Measurements from ENCODE around the gene CORT.

The CORT gene

DNA sequence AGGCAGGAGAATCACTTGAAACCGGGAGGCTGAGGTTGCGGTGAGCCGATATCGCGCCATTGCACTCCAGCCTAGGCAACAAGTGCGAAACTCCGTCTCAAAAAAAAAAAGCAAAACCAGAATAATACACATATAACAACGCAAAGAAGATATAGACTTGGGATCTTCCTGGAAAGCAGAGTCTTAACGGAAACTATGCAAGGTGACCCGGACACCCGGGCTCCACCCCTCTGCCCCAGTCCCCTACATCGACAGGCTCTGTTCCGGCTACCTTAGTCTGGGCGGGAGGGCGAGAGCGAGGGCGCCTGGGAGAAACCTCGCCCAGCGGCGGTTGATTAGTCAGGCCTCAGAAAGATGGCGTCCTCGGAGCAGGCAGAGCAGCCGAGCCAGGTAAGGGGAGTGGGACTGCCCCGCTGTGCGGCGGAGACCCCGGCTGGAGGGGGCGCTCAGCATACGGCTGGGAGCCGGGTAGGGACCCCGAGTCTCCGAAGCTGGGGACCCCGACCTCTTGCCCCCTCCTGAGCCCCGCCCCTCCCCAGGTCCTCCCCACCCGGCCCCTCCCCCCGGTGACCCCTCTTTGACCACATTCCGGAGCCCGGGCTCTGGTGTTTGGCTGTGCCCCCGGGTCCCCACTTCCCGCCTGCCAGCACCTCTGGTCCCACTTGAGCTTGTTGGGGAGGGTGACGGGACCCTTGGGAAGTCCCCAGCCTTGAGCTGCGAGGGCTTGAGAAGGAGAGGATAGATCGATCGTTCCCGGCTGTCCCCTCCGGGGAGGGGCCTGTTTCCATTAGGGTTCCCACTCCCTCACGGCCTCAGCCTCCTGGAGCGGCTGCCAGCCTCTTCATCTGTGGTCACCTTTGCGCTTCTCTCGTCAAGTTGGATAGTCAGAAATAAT lies 25.0 kb downstream of the CORT start, which contains the start of gene PEX14:
TSS of gene PEX14 (plus strand) at position 338 of the 895 bp plus-strand sequence. CDS start at position 355, 17 bp downstream.
- Histone ChIP-seq H3K27ac (ENCODE audit: low read depth, low read length) (peak within 1 kb of the TSS; percentile 36; the same call in 1 of the 2 replicates), H3K36me3 (ENCODE audit: insufficient read depth, low read length) (no peaks in the 10 kb centered on the region), H2AFZ (ENCODE audit: low read length, unreplicated experiment) (peak within 1 kb of the TSS; percentile 94), H3K79me2 (ENCODE audit: control insufficient read depth, insufficient read depth, low read length, unreplicated experiment) (peaks cover 61% of the 10 kb centered on the region), H3K27me3 (ENCODE audit: insufficient read depth, low read length) (no peaks in the 10 kb centered on the region), H3K4me3 (ENCODE audit: low read depth, low read length) (peak within 1 kb of the TSS; percentile 98), H3K4me1 (ENCODE audit: control insufficient read depth, insufficient read depth, low read length, unreplicated experiment) (peaks cover 11% of the 10 kb centered on the region)

DNA sequence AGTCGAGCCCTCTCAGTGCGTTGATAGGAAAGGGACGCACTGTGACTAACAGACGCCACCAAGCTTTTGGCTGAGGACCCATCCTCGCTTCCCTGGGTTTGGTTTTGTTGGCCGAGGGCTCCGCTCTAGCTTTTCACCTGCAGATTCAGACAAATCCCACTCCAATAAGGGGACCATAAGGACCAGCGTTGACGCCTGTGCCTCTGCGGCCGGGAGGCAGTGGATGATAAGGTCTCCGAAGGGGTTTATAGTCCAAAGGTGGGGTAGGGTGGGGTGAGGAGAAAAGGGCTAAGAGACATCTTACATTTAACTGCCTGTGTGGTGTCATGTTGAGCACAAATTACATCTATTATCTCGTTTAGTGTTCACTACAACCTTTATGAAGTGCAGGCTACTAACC lies 25.7 kb downstream of the CORT start:
- Histone ChIP-seq H2AFZ (ENCODE audit: low read length, unreplicated experiment) (peak overlapping the region; percentile 94), H3K4me1 (ENCODE audit: control insufficient read depth, insufficient read depth, low read length, unreplicated experiment) (peaks cover 11% of the 10 kb centered on the region), H3K27me3 (ENCODE audit: insufficient read depth, low read length) (no peaks in the 10 kb centered on the region), H3K4me3 (ENCODE audit: low read depth, low read length) (peak overlapping the region; percentile 98), H3K27ac (ENCODE audit: low read depth, low read length) (peak overlapping the region; percentile 36; the same call in 1 of the 2 replicates), H3K36me3 (ENCODE audit: insufficient read depth, low read length) (no peaks in the 10 kb centered on the region), H3K79me2 (ENCODE audit: control insufficient read depth, insufficient read depth, low read length, unreplicated experiment) (peaks cover 58% of the 10 kb centered on the region)

DNA sequence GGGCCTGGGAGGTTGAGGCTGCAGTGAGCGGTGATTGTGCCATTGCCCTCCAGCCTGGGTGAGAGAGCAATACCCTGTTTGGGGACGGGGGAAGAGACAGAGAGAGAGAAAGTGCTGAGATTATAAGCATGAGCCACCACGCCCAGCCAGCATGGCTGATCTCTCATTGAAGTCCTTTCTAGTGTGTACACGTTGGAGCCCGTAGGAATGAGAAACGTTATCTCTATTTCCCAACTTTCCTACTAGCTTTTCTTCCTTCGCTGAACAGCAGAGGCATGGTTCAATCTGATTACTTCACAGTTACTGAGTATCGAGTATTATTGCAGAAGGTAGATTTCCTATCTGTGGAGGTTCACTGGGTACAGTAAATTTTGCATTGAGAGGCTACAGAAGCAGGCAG lies 29.5 kb downstream of the CORT start:
- H3K27ac ChIP-seq (ENCODE audit: low read depth, low read length): no peak overlapping the region
- no peak overlapping the region for H3K4me3 ChIP-seq (ENCODE audit: low read depth, low read length)
- no peak overlapping the region for H2AFZ ChIP-seq (ENCODE audit: low read length, unreplicated experiment)
- H3K36me3 ChIP-seq (ENCODE audit: insufficient read depth, low read length): no peaks in the 10 kb centered on the region
- no peaks in the 10 kb centered on the region for H3K27me3 ChIP-seq (ENCODE audit: insufficient read depth, low read length)
- H3K79me2 ChIP-seq (ENCODE audit: control insufficient read depth, insufficient read depth, low read length, unreplicated experiment): peaks cover 52% of the 10 kb centered on the region
- H3K4me1 ChIP-seq (ENCODE audit: control insufficient read depth, insufficient read depth, low read length, unreplicated experiment): peaks cover 6% of the 10 kb centered on the region

DNA sequence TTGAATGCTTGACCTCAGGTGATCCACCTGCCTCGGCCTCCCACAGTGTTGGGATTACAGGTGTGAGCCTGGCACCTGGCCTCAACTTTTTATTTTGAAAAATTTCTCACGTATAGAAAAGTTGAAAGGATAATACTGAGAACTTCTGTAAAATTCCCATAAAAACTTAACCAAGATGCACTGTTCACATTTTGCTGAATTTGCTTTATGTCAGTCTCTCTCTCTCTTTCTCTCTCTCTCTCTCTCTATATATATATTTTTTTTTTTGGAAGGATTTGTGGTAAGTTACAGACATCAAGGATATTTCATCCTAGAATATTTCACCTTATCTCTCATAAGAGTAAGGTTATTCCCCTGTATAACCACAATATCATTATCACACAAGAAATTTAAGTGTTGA lies 30.8 kb downstream of the CORT start:
- H2AFZ ChIP-seq (ENCODE audit: low read length, unreplicated experiment): no peak overlapping the region
- no peak overlapping the region for H3K4me3 ChIP-seq (ENCODE audit: low read depth, low read length)
- peaks cover 56% of the 10 kb centered on the region for H3K79me2 ChIP-seq (ENCODE audit: control insufficient read depth, insufficient read depth, low read length, unreplicated experiment)
- no peaks in the 10 kb centered on the region for H3K36me3 ChIP-seq (ENCODE audit: insufficient read depth, low read length)
- H3K4me1 ChIP-seq (ENCODE audit: control insufficient read depth, insufficient read depth, low read length, unreplicated experiment): peaks cover 6% of the 10 kb centered on the region
- H3K27me3 ChIP-seq (ENCODE audit: insufficient read depth, low read length): no peaks in the 10 kb centered on the region
- no peak overlapping the region for H3K27ac ChIP-seq (ENCODE audit: low read depth, low read length)

DNA sequence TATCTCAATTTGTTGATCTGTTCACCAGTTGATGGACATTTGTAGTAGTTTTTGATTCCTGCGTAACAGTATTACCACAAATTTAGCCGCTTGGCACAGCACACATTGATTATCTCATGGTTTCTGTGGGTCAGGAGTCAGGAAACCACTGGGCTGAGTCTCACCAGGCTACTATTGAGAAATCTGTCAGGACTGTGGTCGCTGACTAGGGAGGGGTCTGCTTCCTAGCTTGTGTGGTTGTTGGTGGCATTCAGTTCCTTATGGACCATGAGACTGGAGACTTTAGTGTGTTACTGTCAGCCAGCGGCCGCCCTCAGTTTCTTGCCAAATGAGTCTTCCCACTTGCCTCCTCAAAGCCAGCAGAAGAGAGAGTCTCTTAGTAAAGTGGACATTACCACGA lies 34.7 kb downstream of the CORT start:
- H3K27me3 ChIP-seq (ENCODE audit: insufficient read depth, low read length): no peaks in the 10 kb centered on the region
- H3K4me1 ChIP-seq (ENCODE audit: control insufficient read depth, insufficient read depth, low read length, unreplicated experiment): no peaks in the 10 kb centered on the region
- no peak overlapping the region for H3K27ac ChIP-seq (ENCODE audit: low read depth, low read length)
- peaks cover 43% of the 10 kb centered on the region for H3K79me2 ChIP-seq (ENCODE audit: control insufficient read depth, insufficient read depth, low read length, unreplicated experiment)
- H3K4me3 ChIP-seq (ENCODE audit: low read depth, low read length): no peak overlapping the region
- H3K36me3 ChIP-seq (ENCODE audit: insufficient read depth, low read length): no peaks in the 10 kb centered on the region
- H2AFZ ChIP-seq (ENCODE audit: low read length, unreplicated experiment): no peak overlapping the region

DNA sequence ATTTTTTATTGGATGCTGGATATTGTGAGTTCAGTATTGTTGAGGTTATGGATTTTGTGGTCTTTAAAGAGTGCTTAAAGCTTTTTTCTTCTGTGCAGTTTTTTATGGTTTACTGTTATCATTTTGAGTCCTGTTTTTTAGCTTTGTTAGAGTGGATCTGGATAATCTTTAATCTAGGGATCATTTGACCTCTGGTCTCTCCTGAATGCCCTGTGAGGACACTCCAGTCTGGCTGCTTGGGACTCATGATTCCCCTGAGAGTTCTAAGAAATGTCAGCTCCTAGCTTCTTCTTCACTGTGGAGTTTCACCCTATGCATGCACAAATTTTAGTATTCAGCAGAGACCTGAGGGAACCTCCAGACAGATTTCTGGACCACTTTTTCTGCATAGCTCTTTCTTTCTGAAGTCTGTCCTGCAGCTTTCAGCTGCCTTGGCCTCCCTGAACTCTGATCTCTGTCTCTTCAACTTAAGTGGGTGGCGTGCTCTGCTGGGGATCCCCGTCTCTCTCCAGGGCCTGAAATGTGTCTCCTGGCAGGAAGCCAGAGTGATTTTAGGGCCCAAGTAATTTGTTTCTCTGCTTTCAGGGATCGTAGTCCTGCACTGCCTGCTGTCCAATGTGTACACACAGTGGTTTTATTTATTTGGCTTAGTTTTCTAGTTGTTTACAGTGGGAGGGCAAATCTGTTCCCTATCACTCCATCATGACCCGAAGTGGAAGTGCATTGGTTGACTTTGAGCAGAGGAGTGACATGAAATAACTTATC lies 39.6 kb downstream of the CORT start:
- Histone ChIP-seq H3K27me3 (ENCODE audit: insufficient read depth, low read length) (no peaks in the 10 kb centered on the region), H3K4me1 (ENCODE audit: control insufficient read depth, insufficient read depth, low read length, unreplicated experiment) (no peaks in the 10 kb centered on the region), H3K79me2 (ENCODE audit: control insufficient read depth, insufficient read depth, low read length, unreplicated experiment) (peaks cover 63% of the 10 kb centered on the region), H3K4me3 (ENCODE audit: low read depth, low read length) (no peak overlapping the region), H3K36me3 (ENCODE audit: insufficient read depth, low read length) (no peaks in the 10 kb centered on the region), H2AFZ (ENCODE audit: low read length, unreplicated experiment) (no peak overlapping the region), H3K27ac (ENCODE audit: low read depth, low read length) (no peak overlapping the region)

DNA sequence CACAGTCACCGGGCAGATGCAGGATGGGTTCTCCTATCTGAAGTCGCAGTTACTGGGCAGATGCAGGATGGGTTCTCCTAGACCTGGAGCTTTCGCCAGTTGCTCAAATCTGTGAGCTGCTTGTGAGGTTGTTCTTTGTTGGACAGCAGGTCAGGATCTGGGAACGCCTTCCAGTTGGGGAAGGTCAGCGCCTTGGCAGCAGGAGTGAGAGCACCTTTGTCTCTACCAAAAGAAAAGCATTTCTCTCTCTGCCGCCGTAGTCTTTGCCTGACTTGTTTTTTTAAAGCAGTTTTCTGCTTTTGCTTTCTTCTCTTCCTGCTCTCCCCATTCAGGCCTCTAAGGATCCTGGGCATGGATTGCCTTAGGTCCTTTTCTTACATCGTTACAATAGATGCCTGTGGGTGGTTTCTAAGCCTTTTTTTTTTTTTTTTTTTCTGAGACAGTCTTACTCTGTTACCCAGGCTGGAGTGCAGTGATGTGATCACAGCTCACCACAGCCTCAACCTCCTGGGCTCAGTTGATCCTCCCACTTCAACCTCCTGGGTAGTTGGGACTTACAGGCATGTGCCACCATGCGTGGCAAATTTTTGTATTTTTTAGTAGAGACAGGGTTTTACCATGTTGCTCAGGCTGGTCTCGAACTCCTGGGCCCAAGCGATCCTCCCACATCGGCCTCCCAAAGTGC lies 40.6 kb downstream of the CORT start:
- Histone ChIP-seq H3K79me2 (ENCODE audit: control insufficient read depth, insufficient read depth, low read length, unreplicated experiment) (peaks cover 61% of the 10 kb centered on the region), H3K4me3 (ENCODE audit: low read depth, low read length) (no peak overlapping the region), H3K36me3 (ENCODE audit: insufficient read depth, low read length) (no peaks in the 10 kb centered on the region), H2AFZ (ENCODE audit: low read length, unreplicated experiment) (no peak overlapping the region), H3K4me1 (ENCODE audit: control insufficient read depth, insufficient read depth, low read length, unreplicated experiment) (peaks cover 4% of the 10 kb centered on the region), H3K27me3 (ENCODE audit: insufficient read depth, low read length) (no peaks in the 10 kb centered on the region), H3K27ac (ENCODE audit: low read depth, low read length) (no peak overlapping the region)

DNA sequence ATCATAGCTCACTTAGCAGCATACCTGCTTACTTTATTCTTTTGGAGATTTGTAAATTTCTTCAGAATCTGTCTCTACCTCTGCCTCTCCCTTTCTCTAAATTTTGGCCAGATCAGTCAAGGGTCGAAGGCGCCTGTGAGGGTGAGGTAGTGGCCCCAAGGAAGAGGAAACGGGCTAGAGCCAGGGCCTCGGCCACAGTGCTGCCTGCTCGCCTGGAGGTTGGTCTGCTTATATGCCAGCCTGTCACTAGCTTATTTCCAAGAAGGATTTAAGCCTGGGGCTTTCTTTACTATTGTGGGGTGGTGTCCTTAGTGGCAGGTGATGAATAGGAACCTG lies 44.6 kb downstream of the CORT start:
- Histone ChIP-seq H3K79me2 (ENCODE audit: control insufficient read depth, insufficient read depth, low read length, unreplicated experiment) (peaks cover 69% of the 10 kb centered on the region), H3K27me3 (ENCODE audit: insufficient read depth, low read length) (no peaks in the 10 kb centered on the region), H2AFZ (ENCODE audit: low read length, unreplicated experiment) (no peak overlapping the region), H3K36me3 (ENCODE audit: insufficient read depth, low read length) (no peaks in the 10 kb centered on the region), H3K27ac (ENCODE audit: low read depth, low read length) (no peak overlapping the region), H3K4me1 (ENCODE audit: control insufficient read depth, insufficient read depth, low read length, unreplicated experiment) (peaks cover 4% of the 10 kb centered on the region), H3K4me3 (ENCODE audit: low read depth, low read length) (no peak overlapping the region)

DNA sequence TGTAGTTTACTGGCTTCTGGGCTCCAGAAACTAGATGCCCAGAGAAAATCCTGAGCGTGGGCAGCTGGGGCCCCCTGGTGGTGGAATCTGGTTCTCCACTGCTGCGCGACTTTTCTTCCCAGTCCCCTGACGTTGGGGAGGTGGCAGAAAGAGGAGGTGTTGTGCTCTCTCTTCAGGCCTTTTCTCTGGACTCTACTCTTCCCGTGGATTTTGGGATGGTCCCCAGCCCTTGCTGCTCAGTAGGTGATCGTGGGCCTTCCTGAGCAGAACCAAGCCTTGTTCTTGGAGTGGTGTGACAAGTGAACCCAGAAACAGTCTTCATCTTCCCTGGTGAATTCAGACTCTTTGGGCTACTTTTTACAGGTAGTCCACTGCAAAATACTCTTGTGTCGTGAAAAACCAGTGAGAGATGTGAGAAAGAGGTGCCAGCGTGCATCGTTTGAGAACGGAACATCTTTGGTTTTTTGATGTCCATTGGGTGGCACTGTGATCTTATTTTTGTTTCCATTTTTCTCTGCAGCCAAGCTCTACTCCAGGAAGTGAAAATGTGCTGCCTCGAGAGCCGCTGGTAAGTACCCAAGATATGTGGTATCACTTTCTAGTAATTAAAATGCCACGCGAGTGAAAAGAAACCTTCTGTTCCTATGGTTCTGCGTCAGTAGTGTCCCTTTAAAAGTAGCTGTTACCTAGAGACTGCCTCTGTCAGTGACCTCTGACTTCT lies 45.1 kb downstream of the CORT start:
- H3K4me1 ChIP-seq (ENCODE audit: control insufficient read depth, insufficient read depth, low read length, unreplicated experiment): peaks cover 4% of the 10 kb centered on the region
- H2AFZ ChIP-seq (ENCODE audit: low read length, unreplicated experiment): no peak overlapping the region
- no peaks in the 10 kb centered on the region for H3K36me3 ChIP-seq (ENCODE audit: insufficient read depth, low read length)
- no peaks in the 10 kb centered on the region for H3K27me3 ChIP-seq (ENCODE audit: insufficient read depth, low read length)
- peak overlapping the region; percentile 63 for H3K4me3 ChIP-seq (ENCODE audit: low read depth, low read length)
- H3K27ac ChIP-seq (ENCODE audit: low read depth, low read length): no peak overlapping the region
- H3K79me2 ChIP-seq (ENCODE audit: control insufficient read depth, insufficient read depth, low read length, unreplicated experiment): peaks cover 64% of the 10 kb centered on the region

DNA sequence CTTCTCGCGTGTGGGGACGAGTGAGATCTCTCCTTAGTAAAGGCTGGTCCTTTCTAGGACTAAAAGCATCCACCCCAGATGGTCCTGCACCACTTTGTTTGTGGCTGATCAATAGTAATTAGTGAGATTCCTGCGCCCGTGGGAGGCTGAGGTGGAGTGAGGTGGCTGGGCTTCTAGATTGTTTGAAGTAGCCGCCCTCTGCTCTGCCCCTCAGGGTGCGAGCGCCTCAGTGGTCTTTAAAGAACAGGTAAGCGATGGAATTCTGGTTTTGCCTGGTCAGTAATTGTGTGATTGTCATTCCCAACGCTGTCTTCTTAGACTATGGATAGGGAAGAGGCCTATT lies 45.6 kb downstream of the CORT start:
- Histone ChIP-seq H3K27ac (ENCODE audit: low read depth, low read length) (no peak overlapping the region), H3K4me3 (ENCODE audit: low read depth, low read length) (peak overlapping the region; percentile 63), H2AFZ (ENCODE audit: low read length, unreplicated experiment) (no peak overlapping the region), H3K36me3 (ENCODE audit: insufficient read depth, low read length) (no peaks in the 10 kb centered on the region), H3K27me3 (ENCODE audit: insufficient read depth, low read length) (no peaks in the 10 kb centered on the region), H3K4me1 (ENCODE audit: control insufficient read depth, insufficient read depth, low read length, unreplicated experiment) (peaks cover 4% of the 10 kb centered on the region), H3K79me2 (ENCODE audit: control insufficient read depth, insufficient read depth, low read length, unreplicated experiment) (peaks cover 60% of the 10 kb centered on the region)

All from ACC112 (cell line).